Measurements from ENCODE around the gene AKAP4.

- TF ChIP-seq CTCF (IDR thresholded peaks at IDR 0.05) (no peak), POLR2A (IDR thresholded peaks at IDR 0.05; ENCODE audit: low read depth) (no peak), POLR2AphosphoS5 (IDR thresholded peaks at IDR 0.05) (no peak), EP300 (IDR thresholded peaks at IDR 0.05) (no peak)
These were observed 46.4 kb downstream of the AKAP4 start for GRCh38 chrX:50154429-50154828.
